ENCODE data around the gene PAXX.

Gene PAXX

DNA sequence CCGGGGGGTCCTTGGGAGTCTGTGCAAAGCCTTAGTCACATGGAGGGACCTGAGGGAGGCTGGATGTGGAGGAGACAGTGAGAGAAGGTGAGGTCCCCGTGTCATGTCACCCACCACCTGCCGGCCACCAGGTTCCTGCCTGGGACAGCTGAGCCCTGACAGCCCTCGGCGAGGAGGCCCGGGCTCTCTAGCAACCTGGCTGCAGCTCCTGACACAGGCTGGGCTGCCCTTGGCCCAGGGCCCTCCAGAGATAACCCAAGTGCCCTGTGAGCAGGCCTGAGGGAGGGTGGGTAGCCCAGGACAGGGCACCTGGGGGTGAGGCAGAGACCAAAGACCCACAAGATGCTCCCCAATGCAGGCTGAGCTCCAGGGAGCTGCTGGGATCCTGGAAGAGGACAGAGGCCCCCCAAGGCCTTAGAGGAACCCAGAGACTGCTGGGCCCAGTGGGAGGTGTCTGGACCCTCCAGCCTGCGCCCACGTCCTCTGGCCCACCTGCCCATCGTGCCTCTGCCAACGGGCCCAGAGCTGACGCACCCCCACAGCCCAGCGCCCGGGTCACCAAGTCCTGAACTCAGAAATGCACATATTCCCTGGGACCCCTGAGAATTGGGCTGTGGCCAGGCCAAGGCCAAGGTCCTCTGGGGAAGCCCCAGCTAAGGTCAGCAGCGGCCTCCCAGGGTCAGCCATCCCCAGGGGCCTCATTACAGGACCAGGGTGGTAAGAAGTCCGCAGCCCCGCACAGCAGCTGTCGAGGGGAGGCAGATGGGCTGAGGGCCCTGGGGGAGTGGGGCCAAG, 23.7 kb upstream of the PAXX start:
- DNase-seq = no peak

DNA sequence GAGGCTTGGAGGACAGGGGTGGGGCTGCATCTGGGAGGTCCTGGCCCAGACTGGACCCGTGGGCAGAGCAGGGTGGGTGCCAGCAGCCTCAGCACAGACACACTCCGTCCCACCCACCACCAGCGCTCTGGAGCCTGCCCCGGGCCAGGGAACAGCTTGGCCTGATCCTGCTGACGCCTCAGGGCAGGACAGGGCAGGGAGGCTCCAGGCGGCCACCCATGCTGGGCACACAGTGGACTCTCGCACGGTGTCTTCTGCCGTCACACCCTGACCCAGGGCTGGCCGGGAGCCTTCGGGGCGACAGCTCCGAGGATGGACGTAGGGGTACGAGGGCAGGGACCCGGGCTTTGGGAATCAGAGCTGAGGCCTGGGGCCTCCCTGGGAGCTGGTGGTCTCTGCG, 23.1 kb upstream of the PAXX start:
- DNase-seq = no peak

DNA sequence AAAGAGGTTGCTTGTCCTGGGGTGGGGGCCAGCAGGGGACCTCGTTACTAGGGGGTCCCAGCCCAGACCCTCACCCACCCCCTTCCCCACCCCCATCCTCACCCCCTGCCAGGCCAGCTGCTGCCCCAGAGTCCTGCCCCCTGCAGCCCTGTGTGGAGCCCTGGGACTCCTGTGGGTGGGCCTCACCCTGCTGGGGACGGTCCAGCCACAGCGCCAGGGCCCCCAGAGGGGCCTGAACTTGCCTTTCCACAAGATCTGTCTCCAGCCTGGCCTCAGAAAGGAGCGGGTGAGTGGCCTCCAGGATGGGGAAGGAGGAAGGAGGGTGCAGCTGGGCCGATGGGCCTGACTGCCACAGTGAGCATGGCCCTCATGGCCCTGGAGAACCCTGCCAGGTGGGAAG, 22.4 kb upstream of the PAXX start:
- DNase-seq = no peak

DNA sequence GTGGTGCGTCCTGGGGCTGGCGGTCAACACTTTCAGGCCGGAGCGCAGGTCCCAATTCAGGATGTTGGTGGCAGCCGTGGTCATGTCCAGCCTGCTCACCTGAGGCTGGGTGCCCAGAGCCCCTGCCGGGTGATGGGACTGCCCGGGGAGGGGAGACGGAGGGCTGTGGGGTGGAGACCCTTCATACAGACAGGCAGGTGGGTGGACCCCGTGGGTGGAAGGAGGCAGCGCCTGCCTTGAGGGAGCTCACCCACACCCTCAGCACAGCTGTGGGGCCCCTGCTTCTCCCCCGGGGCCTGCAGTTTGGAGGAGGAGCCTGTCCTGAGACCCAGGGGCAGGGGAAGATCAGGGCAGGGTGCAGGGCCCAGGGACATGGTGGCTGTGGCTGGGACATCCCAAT, 21.9 kb upstream of the PAXX start:
- no peak for DNase-seq

DNA sequence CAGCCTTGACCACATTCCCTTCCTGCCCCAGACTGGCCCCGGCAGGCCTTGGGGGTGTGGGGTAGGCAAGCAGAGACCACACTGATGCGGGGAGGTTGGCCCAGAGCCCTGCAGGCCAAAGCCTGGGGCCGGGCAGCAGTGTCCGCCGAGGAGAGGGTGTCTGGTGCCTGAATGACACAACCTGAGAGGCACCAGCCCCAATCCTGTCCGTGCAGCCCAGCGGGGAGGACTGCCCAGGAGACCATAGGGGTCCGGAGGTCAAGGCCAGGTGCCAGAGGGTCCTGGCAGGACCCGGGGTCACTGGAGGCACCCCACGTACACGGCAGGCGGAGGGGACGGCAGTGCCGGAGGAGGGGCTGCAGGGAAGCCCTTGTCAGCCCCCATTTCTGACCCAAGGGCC, 20.5 kb upstream of the PAXX start:
- DNase-seq = no peak

DNA sequence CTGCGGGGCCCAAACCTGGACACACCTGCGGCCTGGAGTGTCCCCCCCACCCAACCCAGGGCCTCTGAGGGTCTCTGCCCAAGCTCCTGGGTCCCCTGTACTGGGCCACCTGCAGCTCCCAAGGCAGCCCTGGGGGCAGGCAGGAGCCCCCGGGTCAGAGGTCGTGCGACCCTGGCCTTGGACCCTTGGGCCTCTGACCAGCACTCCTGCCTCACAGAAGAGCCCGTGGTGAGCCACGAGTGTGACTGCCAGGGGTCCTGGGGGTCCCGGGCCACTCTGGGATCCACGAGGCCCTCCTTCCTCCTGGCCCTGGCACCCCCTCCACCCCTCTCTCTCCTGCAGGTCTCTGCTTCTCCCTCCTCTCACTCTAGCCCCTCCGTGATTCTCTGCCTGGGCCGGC, 19.9 kb upstream of the PAXX start:
- no peak for DNase-seq

DNA sequence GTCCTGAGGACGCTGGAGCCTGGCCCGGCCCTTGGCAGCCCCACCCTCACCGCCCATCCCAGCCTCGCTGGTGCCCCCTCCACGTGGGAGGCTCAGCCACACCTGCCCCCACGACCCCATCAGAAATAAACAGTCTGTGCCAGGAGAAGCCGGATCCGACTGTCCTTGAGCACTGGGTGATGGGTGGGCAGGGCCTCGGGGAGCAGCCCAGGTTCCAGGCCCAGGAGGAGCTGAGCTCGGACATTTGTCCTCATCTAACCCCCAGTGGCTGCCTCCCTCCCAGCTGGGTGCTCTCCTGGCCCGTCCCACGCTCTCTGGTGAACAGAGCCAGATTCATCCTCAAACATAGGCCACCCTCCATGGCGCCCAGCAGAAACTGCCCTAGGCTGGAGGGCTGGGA, 19.5 kb upstream of the PAXX start:
- no peak for DNase-seq

DNA sequence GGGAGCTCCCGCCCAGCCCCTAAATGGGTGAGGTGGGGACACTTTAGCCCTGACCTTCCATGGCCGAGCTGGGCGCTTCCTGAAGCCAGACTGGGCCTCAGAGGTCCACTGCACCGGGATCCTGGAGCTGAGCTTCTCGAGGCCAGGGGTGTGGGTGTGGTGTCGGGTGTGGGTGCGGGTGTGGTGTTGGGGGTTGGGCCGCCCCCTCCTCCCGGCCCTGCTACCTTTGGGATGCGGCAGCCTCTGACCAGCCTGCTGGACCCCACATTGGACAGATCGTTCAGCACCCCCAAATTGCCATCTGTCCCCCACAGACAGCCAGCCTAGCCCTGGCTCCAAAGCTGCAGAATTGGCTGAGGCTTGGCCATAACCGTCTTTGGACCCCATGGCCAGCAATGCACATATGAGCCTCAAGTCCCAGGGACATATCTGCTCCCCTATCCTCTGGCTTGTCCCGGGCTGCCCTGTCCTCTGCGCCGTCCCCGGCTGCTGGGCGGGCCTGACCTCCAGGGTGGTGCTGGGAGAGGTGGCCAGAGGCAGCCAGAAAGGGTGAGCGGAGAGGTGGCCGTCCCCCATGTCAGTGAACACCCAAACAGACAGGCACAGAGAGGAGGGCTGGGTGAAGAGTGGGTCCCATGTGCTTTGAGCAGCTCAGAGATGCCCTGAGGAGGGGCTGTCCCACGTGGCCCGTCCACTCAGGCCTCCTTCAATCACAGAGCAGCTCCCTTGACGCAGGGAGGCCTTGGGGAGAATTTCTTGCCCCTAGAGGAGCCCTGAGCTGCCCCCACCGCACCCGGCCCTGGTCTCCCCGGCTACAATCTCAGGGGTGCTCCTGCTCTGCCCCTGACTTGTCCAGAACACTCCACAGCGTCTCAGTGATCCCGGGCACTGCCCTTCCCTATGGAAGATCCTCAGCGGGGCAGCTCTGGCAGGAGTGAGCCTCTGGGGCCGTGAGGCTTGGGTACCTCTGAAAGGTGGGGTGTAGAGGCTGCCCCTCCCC, 18.3 kb upstream of the PAXX start:
- no peak for DNase-seq

DNA sequence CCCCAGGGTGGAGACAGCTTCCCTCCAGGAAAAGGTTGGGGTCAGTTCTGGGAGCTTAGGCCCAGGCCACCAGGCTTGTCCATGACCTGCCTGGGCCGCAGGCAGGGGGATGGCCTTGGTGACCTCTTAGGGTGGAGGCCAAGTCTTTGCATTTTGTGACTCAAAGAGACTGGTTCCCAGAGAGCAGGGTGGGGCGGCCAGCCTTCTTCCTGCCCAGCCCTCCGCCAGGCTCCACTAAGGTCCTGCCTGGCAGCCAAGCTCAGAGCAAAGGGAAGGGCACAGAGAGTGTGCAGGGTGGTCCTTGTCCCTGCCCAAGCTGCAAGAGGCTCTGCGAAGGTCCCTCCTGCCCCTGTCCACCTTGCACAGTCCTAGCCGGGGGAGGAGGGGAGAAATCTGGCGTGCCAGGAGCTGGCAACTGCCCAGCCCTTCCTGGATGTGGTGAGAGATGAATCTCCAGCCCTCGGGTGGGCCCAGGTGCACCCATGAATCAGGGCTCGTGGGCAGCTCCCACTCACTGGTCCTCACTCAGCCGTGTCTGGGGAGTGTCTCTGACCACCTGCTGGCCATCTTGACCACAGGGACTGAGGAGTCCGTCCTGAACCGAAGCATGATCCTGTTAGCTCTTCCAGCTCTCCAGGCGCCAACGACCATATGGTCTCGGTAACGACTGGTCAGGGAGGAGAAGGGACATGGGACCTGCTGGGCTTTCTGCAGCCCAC, 17.2 kb upstream of the PAXX start:
- DNase-seq = peak in 1 of 3 donors; percentile 19

DNA sequence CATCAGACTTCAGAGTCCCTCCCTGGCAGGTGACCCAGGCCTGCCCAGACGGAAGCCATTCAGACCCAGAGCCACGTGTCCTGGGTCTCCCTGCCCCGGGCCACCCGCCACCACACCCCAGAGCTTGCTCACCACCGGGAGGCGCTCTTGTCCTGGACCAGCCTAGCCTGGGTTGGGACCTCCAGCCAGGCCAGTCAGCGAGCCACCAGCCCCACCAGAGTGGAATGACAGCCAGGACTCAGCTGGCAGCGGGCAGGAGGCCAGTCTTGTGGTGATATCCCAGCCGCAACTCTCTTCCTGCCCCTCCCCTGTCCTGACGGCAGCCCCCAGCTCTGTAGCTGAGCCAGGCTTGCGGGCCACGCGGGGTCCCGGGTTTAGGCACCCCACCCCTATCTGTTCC, 16.6 kb upstream of the PAXX start:
- peak; percentile 26 to 53 (median 35) for DNase-seq

DNA sequence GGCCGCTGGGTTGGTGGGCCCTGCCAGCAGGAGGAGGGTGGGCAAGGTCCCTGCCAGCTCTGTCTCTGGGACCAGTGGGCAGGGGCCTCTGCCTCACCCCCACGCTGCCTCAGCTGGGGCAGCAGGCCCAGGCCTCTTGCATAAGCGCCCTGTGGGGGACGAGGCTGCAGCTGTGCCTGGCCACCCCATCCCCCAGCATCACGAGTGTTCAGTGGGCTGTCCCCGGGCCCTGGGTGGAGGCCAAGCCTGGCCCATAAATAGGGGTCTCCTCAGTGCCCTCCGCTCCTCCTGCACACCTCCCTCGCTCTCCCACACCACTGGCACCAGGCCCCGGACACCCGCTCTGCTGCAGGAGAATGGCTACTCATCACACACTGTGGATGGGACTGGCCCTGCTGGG, 15.0 kb upstream of the PAXX start, which contains the start of gene PTGDS:
Gene PTGDS (plus strand): TSS at position 282 of the 400 bp plus-strand sequence. CDS start 75 bp downstream, at position 357.
- DNase-seq = peak in 1 of 3 donors; percentile 26

DNA sequence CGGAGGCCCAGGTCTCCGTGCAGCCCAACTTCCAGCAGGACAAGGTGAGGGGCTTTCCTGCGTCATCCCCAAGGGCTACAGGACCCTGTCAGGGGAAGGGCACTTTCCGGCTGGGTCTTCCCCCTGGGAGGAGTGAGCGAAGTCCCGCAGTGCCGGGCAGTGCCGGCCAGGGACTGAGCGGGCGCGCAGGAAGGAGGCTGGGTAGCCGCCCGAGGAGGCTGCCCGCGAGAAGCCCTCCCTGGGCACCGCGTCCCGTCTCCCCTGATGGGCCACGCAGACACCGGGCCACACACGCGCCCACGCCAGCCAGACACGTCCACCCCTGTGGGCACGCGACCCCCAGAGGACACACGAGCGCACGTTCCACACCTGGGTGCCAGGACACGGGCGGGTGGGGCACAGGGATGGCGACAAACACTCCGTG, 14.6 kb upstream of the PAXX start:
- DNase-seq = no peak

DNA sequence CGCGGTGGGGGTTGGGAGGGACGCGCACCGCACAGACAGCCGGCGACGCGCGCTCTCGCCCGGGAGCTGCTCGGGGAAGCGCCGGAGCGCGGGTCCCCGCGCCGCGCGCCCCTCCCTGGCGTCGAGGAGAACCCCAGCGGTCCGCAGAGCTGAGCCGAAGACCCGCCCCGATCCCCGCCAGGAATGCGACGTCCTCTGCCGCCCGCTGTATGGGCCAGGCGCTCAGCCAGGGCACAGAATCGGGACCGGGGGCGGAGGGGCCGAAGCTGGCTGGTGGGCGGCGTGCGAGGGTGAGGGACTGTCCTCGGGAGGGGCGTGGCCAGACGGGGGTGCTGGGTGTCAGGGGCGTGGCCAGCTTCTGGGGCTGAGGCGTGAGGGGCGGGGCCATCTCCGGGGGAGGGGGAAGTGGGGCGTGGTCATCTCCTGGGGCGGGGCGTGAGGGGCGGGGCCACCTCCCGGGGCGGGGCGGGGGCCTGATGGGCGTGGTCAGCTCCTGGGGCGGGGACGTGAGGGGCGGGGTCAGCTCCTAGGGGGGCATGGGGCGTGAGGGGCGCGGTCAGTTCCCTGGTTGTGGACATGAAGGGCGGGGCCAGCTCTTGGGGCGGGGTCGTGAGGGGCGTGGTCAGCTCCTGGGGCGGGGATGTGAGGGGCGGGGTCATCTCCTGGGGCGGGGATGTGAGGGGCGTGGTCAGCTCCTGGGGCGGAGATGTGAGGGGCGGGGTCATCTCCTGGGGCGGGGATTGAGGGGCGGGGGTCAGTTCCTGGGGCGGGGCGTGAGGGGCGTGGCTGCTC, 14.0 kb upstream of the PAXX start:
- peak; percentile 57 to 87 (median 65) for DNase-seq

DNA sequence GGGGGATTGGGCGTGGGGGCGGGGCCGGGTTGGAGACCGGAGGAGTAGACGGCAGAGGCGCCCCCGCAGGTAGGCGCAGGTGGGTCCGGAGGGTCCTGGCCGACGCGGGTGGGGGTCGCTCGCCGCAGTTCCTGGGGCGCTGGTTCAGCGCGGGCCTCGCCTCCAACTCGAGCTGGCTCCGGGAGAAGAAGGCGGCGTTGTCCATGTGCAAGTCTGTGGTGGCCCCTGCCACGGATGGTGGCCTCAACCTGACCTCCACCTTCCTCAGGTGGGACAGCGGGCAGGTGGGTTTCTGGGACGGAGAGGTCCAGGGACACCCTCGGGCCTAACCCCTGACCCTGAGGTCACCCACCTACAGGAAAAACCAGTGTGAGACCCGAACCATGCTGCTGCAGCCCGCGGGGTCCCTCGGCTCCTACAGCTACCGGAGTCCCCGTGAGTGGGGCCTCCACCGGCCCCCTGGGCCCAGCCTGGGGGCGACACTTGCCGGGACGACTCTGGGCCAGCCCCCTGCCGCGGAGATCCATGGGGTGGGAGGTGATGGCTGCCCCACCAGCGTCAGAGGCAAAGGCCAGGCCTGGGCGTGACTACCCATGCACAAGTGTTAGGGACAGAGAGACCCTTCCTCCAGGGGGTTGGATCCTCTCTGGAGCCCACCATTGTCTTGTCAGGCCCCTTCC, 13.2 kb upstream of the PAXX start:
- no peak for DNase-seq

DNA sequence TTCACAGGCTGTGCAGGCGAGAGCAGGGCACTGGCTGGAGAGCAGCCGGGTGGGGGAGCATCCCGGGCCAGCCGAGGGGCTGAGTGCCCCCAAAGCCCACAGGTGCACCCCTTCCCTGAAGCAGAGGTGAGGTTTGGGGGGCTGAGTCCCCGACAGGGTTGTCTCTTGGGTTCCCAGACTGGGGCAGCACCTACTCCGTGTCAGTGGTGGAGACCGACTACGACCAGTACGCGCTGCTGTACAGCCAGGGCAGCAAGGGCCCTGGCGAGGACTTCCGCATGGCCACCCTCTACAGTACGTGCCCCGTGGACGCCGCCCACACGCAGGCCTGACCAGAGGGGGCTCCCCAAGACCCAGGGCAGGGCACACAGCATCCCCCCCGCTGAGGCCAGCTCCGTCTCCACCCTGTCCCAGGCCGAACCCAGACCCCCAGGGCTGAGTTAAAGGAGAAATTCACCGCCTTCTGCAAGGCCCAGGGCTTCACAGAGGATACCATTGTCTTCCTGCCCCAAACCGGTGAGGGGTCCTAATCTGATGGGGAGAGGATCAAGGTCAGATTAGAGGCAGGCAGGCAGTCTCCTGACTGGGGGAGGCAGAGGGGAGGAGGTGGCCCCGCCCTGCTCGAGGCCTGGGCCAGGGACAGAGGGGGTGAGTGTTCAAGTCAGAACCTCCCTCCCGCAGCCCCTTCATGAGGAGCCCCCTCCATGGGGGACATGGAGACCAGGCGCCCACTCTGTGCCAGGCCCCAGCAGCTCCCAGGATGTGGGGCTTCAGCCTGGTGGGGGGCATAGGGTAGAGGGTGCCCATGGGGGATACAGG, 12.2 kb upstream of the PAXX start:
- no peak for DNase-seq

DNA sequence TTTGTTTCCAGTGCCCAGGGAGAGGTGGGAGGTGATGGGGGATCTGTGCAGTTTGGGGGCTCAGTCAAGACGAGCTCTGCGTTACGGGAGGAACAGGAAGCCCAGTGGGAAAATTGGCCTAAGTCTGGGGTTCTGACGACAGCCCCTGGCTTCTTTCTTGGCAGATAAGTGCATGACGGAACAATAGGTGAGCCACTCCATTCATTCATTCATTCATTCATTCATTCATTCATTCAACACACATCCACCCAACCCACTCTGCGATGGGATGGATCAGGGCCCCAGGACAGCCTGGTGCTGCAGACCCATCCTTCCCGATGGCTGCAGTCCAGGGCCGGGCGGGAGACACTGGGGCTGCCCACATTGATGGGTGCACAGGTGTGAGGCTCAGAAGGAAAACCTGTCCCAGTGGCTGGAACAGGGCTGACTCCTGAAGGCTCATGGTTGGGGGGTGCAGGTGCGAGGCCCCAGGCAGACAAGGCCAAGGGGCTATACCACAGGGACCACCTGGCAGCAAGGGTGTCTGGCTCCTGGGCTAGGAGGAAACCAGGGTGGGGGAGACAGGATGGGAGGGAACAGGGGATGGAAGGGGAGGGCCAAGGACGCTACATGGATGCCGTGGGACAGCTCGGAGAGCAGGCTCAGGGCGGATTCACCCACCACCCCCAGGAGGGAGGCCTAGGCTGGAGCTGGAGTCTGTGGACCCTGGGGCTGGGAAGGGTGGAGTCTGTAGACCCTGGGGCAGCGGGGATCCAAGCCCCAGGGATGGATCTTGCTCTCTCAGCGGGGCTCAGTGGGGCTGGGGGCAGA, 11.3 kb upstream of the PAXX start:
- no peak for DNase-seq

DNA sequence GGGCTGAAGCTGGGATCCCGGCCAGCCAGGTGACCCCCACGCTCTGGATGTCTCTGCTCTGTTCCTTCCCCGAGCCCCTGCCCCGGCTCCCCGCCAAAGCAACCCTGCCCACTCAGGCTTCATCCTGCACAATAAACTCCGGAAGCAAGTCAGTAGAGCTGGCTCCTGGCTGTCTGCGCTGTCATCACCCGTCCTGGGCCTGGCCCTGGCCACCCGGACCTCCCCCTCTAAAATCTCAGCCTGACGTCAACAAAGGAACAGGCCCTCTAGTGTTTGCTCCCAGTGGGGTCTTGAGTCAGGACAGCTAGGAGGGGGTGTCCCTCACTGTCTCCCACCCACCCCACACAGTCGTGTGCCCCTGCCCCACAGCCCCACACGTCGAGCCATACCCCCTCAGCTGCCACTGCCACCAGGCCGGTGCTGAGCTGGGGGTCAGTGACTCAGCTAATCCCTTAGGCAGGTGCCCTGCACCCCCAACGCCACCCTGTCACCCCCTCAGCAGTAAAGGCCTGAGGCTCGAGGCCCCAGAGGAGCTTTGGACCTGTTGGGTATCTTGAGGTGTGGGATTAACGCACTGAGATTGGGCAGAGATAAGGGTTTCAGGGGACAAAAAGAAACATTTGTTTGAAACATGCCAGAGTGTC, 10.5 kb upstream of the PAXX start:
- no peak for DNase-seq

DNA sequence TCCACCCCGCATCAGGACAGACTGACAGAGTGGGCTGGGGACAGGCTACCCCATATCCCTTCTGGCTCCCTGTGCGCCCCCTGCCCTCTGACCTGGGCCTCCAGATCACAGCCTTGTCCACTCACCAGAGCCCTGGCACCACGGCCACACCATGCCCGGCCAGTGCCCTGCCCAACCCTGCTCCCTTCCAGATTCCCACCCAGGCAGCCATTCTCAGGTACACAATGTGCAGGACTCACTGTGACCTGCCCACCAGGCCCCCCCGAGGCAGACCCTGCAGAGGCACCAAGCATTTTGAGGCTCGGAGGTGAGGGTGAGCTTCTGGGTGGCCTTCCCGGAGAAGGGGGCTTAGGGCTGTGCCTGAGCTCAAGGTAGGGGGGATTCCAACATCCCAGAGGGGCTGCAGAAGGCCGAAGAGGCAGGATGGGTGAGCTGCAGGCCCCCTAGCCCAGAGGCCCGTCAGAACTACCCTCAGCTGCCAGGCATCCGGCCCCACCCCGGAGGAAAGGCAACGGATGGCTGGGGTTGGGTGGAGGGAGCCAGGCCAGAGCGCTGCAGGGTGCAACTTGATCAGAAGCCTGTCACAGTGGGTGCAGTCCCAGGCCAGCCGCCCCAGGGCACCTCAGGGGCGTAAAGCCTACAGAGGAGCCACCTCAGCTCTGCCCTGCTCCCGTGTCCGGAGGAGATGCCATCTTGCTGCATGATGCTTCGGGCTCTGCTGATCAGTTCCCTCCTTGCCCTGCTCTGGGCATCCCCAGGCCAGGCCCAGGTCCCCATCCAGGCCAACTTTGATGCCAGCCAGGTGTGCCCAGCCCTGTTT, 9.8 kb upstream of the PAXX start, which contains the start of gene LCNL1:
Gene LCNL1 (plus strand): TSS at position 762 of the 820 bp plus-strand sequence. CDS start 594 bp downstream, outside the sequence.
- no peak for DNase-seq
